ELR (cell line): ENCODE measurements around the gene B4GAT1.
"Not testable (repeated sequence)": the region's sequence is repeated elsewhere in the genome, so short reads cannot be mapped to it uniquely, and the experiment has no call there.

Experiments used
- DNase-seq: peaks from one replicate; pipeline ENCODE4 v3.0.0-alpha.2; 2015; ENCODE audit warnings: low read depth

B4GAT1 gene

GRCh38 chr11:66347425-66348276 is at the start of gene B4GAT1:
Gene B4GAT1, minus strand, starts transcription at chr11:66347629. Its CDS starts 84 bp downstream, at chr11:66347545.
- DNase-seq: peak; percentile 90

GRCh38 chr11:66393954-66394353 is 46.5 kb upstream of the B4GAT1 start:
- DNase-seq: no peak

GRCh38 chr11:66391322-66391721 is 43.9 kb upstream of the B4GAT1 start:
- DNase-seq: no peak

GRCh38 chr11:66388780-66389386 is 41.5 kb upstream of the B4GAT1 start:
- peak; percentile 80 for DNase-seq

GRCh38 chr11:66386171-66387069 is 39.0 kb upstream of the B4GAT1 start:
- DNase-seq: peak; percentile 85

GRCh38 chr11:66384316-66384715 is 36.9 kb upstream of the B4GAT1 start:
- DNase-seq: not testable (repeated sequence)

GRCh38 chr11:66380264-66380663 is 32.8 kb upstream of the B4GAT1 start:
- DNase-seq: not testable (repeated sequence)

GRCh38 chr11:66373690-66374287 is 26.4 kb upstream of the B4GAT1 start:
- DNase-seq: not testable (repeated sequence)

GRCh38 chr11:66373265-66373664 is 25.8 kb upstream of the B4GAT1 start:
- DNase-seq: no peak

GRCh38 chr11:66371627-66372415 is 24.4 kb upstream of the B4GAT1 start, which contains the start of gene SLC29A2:
Gene SLC29A2, minus strand, starts transcription at chr11:66371760. Its CDS starts 169 bp downstream, at chr11:66371591.
- no peak for DNase-seq

GRCh38 chr11:66369073-66369894 is 21.9 kb upstream of the B4GAT1 start:
- no peak for DNase-seq

GRCh38 chr11:66368484-66368883 is 21.1 kb upstream of the B4GAT1 start:
- DNase-seq: no peak

GRCh38 chr11:66367561-66368312 is 20.3 kb upstream of the B4GAT1 start:
- DNase-seq: no peak

- DNase-seq: no peak
Observed at GRCh38 chr11:66366844-66367477, 19.5 kb upstream of the B4GAT1 start.

GRCh38 chr11:66365711-66366619 is 18.5 kb upstream of the B4GAT1 start:
- DNase-seq: no peak

- no peak for DNase-seq
Observed at GRCh38 chr11:66365166-66365565, 17.7 kb upstream of the B4GAT1 start.

- DNase-seq: peak; percentile 48
Observed at GRCh38 chr11:66363805-66364535, 16.5 kb upstream of the B4GAT1 start.
